ENCODE data around the gene LRRC10. TPM values are rescaled to one million over a fixed set of nuclear protein-coding genes. Genes with fewer than 3 reads are reported as not detected.
"Not testable (repeated sequence)": the region's sequence is repeated elsewhere in the genome, so short reads cannot be mapped to it uniquely, and the experiment has no call there.

LRRC10 gene
- total and polyA plus RNA-seq, 2 experiments from 2014 or later: 40.8 to 44.0 TPM

DNA sequence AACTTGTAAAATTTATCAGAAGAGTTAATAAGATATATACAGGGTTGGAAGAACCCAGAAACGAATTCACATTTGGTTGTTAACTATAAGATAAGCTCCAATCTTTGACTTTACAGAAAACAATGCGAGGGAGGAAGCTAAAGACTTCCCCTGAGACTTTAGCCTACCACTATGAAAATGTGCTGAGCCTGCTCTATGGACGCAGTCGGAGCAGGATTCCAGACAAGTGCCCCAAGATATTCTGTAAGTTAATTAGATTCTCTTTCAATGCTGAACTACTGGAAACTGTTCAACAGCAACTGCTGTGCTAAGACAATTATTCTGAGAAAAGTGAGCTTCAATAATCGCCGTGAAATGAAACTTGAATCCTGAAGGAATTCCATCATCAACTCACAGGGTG, 8.3 kb upstream of the LRRC10 start:
- TF ChIP-seq, protein P1, sequence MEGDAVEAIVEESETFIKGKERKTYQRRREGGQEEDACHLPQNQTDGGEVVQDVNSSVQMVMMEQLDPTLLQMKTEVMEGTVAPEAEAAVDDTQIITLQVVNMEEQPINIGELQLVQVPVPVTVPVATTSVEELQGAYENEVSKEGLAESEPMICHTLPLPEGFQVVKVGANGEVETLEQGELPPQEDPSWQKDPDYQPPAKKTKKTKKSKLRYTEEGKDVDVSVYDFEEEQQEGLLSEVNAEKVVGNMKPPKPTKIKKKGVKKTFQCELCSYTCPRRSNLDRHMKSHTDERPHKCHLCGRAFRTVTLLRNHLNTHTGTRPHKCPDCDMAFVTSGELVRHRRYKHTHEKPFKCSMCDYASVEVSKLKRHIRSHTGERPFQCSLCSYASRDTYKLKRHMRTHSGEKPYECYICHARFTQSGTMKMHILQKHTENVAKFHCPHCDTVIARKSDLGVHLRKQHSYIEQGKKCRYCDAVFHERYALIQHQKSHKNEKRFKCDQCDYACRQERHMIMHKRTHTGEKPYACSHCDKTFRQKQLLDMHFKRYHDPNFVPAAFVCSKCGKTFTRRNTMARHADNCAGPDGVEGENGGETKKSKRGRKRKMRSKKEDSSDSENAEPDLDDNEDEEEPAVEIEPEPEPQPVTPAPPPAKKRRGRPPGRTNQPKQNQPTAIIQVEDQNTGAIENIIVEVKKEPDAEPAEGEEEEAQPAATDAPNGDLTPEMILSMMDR (IDR thresholded peaks at IDR 0.05; ENCODE audit: low read depth, low read length): no peak
- Histone ChIP-seq H3K27me3 (no peaks in the 10 kb centered on the region), H3K4me3 (no peak overlapping the region), H3K36me3 (no peaks in the 10 kb centered on the region), H3K27ac (no peak overlapping the region), H3K9me3 (ENCODE audit: low read depth) (no peaks in the 10 kb centered on the region), H3K4me1 (ENCODE audit: low read depth) (peaks cover 3% of the 10 kb centered on the region)
- peak in 1 of 2 donors; percentile 48 for DNase-seq (ENCODE audit: low read depth in 1 of 2, low spot score in 1 of 2)

DNA sequence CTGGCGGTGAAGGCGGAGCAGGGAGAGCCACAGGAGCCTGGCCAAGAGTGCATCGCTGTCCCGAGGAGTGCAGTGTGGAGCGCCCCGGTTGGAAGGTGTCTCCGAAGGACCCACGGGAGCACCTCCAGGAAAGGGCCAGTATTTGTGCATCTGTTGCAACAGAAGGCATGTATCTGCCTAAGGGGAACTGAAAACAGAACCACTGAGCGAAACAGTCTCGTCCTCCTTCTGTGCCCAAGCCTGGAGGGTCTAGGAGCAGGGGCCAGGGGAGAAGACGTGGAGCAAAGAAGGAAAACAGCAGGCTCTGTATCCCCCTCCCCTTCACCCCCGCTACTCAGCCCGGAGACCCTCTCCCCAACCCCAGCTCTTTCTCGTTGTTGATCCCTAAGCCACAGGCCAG, 5.3 kb upstream of the LRRC10 start:
- no peaks in the 10 kb centered on the region for H3K27me3 ChIP-seq
- TF ChIP-seq, protein P1 (IDR thresholded peaks at IDR 0.05; ENCODE audit: low read depth, low read length): no peak
- DNase-seq (ENCODE audit: low read depth in 1 of 2, low spot score in 1 of 2): no peak
- H3K36me3 ChIP-seq: no peaks in the 10 kb centered on the region
- peaks cover 25% of the 10 kb centered on the region for H3K4me1 ChIP-seq (ENCODE audit: low read depth)
- no peaks in the 10 kb centered on the region for H3K9me3 ChIP-seq (ENCODE audit: low read depth)
- H3K27ac ChIP-seq: no peak overlapping the region
- no peak overlapping the region for H3K4me3 ChIP-seq

DNA sequence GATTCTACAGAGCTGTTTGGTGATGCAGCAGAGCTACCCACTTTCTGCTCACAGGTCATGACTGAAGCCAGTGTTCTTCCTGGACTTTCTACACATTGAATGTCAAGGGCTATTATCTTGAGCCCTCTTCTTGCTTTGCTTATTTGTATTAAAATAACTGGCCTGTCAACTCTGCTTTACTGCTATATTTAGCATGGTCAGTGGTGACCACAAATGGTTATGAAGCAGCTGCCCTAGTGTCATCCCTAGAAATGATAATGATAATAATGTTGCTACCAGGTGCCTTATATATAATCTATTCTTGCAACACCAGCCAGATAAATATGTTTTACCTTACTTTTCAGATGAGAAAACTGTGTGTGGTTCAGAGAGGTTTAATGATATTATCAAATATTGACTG, 2.6 kb upstream of the LRRC10 start:
- H3K4me1 ChIP-seq (ENCODE audit: low read depth): peaks cover 46% of the 10 kb centered on the region
- H3K36me3 ChIP-seq: no peaks in the 10 kb centered on the region
- peak overlapping the region; percentile 13 for H3K4me3 ChIP-seq
- DNase-seq (ENCODE audit: low read depth in 1 of 2, low spot score in 1 of 2): peak in 1 of 2 donors; percentile 47
- no peaks in the 10 kb centered on the region for H3K9me3 ChIP-seq (ENCODE audit: low read depth)
- no peaks in the 10 kb centered on the region for H3K27me3 ChIP-seq
- TF ChIP-seq, protein P1 (IDR thresholded peaks at IDR 0.05; ENCODE audit: low read depth, low read length): no peak
- H3K27ac ChIP-seq: peak overlapping the region; percentile 83

DNA sequence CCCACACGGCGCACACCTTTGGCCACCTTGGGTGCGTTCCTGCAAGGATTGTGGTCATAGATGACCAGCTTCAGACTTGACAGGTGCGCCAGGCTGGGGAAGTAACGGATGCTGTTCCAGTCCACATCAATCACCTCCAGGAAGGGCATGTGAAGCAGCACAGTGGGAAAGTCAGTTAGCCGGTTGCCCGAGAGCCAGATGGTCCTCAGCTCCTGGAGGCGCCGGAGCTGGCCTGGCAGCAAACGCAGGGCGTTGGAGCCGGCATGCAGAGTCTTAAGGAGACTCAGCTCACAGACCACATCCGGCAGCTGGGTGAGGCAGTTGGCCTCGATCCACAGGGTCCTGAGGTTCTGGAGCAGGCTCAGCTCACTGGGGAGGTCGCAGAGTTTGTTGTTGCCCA, 581 bp downstream of the LRRC10 start:
- Histone ChIP-seq H3K36me3 (no peaks in the 10 kb centered on the region), H3K9me3 (ENCODE audit: low read depth) (no peaks in the 10 kb centered on the region), H3K27ac (peak overlapping the region; percentile 83), H3K4me1 (ENCODE audit: low read depth) (peaks cover 65% of the 10 kb centered on the region), H3K27me3 (no peaks in the 10 kb centered on the region), H3K4me3 (peak overlapping the region; percentile 23)
- DNase-seq (ENCODE audit: low read depth in 1 of 2, low spot score in 1 of 2): no peak
- TF ChIP-seq, protein P1 (IDR thresholded peaks at IDR 0.05; ENCODE audit: low read depth, low read length): no peak

DNA sequence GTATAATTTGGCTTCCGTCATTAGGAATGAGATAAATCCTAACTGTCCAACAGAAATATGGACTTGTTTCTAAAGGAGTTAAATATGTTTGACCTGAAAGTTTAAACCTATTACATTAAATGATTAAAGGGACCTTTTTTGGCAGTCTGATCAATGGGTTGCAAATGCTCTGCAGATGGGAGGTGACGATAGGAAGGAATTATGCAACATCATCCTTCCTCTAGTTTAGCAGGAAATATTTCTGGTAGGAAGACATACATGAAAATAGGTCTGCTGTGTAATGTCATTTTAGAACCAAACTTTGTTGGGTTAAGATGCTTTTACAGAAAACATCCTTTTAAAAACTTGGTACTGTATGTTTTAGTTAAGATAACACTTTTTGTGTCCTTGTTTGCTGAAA, 2.6 kb downstream of the LRRC10 start:
- peak overlapping the region; percentile 23 for H3K4me3 ChIP-seq
- no peaks in the 10 kb centered on the region for H3K27me3 ChIP-seq
- peaks cover 4% of the 10 kb centered on the region for H3K36me3 ChIP-seq
- peak in 1 of 2 donors; percentile 17 for DNase-seq (ENCODE audit: low read depth in 1 of 2, low spot score in 1 of 2)
- TF ChIP-seq, protein P1 (IDR thresholded peaks at IDR 0.05; ENCODE audit: low read depth, low read length): no peak
- peak overlapping the region; percentile 83 for H3K27ac ChIP-seq
- no peaks in the 10 kb centered on the region for H3K9me3 ChIP-seq (ENCODE audit: low read depth)
- H3K4me1 ChIP-seq (ENCODE audit: low read depth): peaks cover 63% of the 10 kb centered on the region

DNA sequence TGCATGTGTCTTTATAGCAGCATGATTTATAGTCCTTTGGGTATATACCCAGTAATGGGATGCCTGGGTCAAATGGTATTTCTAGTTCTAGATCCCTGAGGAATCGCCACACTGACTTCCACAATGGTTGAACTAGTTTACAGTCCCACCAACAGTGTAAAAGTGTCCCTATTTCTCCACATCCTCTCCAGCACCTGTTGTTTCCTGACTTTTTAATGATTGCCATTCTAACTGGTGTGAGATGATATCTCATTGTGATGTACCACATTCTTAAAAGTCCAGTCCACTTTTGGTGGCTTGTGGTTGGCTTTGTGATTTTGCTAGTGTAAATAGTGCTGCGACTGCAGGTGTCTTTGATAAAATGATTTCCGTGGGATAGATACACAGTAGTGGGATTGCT, 6.4 kb downstream of the LRRC10 start:
- not testable (repeated sequence) for H3K4me3 ChIP-seq; H3K9me3 ChIP-seq (ENCODE audit: low read depth); H3K27me3 ChIP-seq; DNase-seq (ENCODE audit: low read depth in 1 of 2, low spot score in 1 of 2)
- peaks cover 33% of the 10 kb centered on the region for H3K36me3 ChIP-seq
- peaks cover 34% of the 10 kb centered on the region for H3K4me1 ChIP-seq (ENCODE audit: low read depth)
- peak overlapping the region; percentile 67 for H3K27ac ChIP-seq

DNA sequence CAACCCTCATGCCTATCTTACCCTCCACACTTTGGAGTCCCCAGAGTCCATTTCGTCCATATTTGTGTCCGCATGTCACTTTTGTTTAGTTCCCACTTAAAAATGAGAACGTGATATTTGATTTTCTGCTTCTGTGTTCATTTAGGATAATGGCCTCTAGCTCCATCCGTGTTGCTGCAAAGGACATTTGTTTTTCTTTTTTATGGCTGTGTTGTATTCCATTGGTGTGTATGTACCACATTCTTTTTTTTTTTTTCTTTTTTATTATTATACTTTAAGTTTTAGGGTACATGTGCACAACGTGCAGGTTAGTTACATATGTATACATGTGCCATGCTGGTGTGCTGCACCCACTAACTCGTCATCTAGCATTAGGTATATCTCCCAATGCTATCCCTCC, 7.2 kb downstream of the LRRC10 start:
- Histone ChIP-seq H3K36me3 (peaks cover 39% of the 10 kb centered on the region), H3K4me1 (ENCODE audit: low read depth) (peaks cover 29% of the 10 kb centered on the region)
- H3K27ac ChIP-seq; H3K9me3 ChIP-seq (ENCODE audit: low read depth); H3K4me3 ChIP-seq; H3K27me3 ChIP-seq; DNase-seq (ENCODE audit: low read depth in 1 of 2, low spot score in 1 of 2): not testable (repeated sequence)
